Thyroid gland (tissue), 4 donors: ENCODE results near the gene ABCC10.
"Not testable (repeated sequence)": the region's sequence is repeated elsewhere in the genome, so short reads cannot be mapped to it uniquely, and the experiment has no call there.

Source experiments
- POLR2A ChIP-seq, 2 donors: fragments of 450-650 bp; IDR thresholded peaks; one replicate each; pipeline ENCODE4 v1.6.1; 2017; ENCODE audit warnings: antibody characterized with exemption in 2 of 2, mild to moderate bottlenecking in 2 of 2, moderate library complexity in 1 of 2
- TF ChIP-seq, protein P1 (sequence below), 6 experiments: fragments of 200-600 bp in 3 of 6; fragments of 450-650 bp in 3 of 6; sonication (generic) in 3 of 6; IDR thresholded peaks; one replicate each; pipeline ENCODE4 v1.5.1; 2016 to 2019; ENCODE audit warnings: antibody characterized with exemption in 6 of 6, mild to moderate bottlenecking in 2 of 6, inconsistent platforms in 1 of 6, moderate library complexity in 1 of 6

DNA sequence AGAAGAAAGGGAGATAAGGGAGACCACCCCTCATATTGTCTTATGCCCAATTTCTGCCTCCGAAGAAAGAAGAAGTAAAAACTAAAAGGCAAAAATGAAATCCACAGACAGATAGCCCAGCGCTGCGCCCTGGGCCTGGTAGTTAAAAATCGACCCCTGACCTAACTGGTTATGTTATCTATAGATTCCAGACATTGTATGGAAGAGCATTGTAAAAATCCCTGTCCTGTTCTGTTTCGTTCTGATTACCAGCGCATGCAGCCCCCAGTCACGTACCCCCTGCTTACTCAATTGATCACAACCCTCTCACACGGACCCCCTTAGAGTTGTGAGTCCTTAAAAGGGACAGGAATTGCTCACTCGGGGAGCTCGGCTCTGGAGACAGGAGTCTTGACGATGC is 34.2 kb upstream of the ABCC10 start:
- TF ChIP-seq POLR2A (IDR thresholded peaks at IDR 0.05), result not testable (repeated sequence)
- TF ChIP-seq, protein P1, sequence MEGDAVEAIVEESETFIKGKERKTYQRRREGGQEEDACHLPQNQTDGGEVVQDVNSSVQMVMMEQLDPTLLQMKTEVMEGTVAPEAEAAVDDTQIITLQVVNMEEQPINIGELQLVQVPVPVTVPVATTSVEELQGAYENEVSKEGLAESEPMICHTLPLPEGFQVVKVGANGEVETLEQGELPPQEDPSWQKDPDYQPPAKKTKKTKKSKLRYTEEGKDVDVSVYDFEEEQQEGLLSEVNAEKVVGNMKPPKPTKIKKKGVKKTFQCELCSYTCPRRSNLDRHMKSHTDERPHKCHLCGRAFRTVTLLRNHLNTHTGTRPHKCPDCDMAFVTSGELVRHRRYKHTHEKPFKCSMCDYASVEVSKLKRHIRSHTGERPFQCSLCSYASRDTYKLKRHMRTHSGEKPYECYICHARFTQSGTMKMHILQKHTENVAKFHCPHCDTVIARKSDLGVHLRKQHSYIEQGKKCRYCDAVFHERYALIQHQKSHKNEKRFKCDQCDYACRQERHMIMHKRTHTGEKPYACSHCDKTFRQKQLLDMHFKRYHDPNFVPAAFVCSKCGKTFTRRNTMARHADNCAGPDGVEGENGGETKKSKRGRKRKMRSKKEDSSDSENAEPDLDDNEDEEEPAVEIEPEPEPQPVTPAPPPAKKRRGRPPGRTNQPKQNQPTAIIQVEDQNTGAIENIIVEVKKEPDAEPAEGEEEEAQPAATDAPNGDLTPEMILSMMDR (IDR thresholded peaks at IDR 0.05), result not testable (repeated sequence)
